Lower leg skin (tissue), 4 donors: ENCODE results near the gene CCDC149. TPM values are rescaled to one million over a fixed set of nuclear protein-coding genes. Genes with fewer than 3 reads are reported as not detected.

ENCODE experiments used
- DNase-seq, 2 donors: peaks; one replicate each; pipeline ENCODE4 v3.0.0-alpha.2; 2019; ENCODE audit warnings: low spot score in 2 of 2
- H3K4me3 ChIP-seq: fragments of 200-600 bp; sonication (generic); 2 replicates; pipeline ENCODE4 v1.5.1; 2017; ENCODE audit warnings: mild to moderate bottlenecking, low read depth; ENCODE audit not compliant: poor library complexity, severe bottlenecking
- CTCF ChIP-seq, 3 donors: fragments of 450-650 bp; IDR thresholded peaks; one replicate each; pipeline ENCODE4 v1.5.1; 2016; ENCODE audit warnings: antibody characterized with exemption in 3 of 3, mild to moderate bottlenecking in 3 of 3, moderate library complexity in 2 of 3
- POLR2A ChIP-seq, 2 donors: fragments of 450-650 bp; IDR thresholded peaks; one replicate each; pipeline ENCODE4 v1.6.1; 2016 to 2017; ENCODE audit warnings: antibody characterized with exemption in 2 of 2, mild to moderate bottlenecking in 1 of 2, moderate library complexity in 1 of 2
- WGBS, 2 donors: methylation state at CpG; one replicate each; pipeline ENCODE4 v1.1.5; 2018; 5-methylcytosine and 5-hydroxymethylcytosine counted together
- intact Hi-C: fragments of 100-400 bp; cut with DNase I; formaldehyde crosslinking; loops from one replicate; pipeline ENCODE4 v1.15.0; 2023; ENCODE audit warnings: low total_unique reads
- total RNA-seq, 4 donors: library from RNA; depleted of rRNA; stranded (reverse); fragments of >200 nt; gene quantifications; one replicate each; pipeline ENCODE4 v1.1.0, GENCODE V29; 2016

The CCDC149 gene
- total RNA-seq, 4 donors from 2014 or later = 6.2 to 12.5 (median 11.2) TPM

GRCh38 chr4:24867251-24867650, 45.6 kb downstream of the CCDC149 start:
- DNase-seq = no peak
- intact Hi-C loops = no loop called here
- 96 to 100% methylated on average over 1 of the region's 1 CpG for WGBS, 2 donors
- TF ChIP-seq POLR2A (IDR thresholded peaks at IDR 0.05) (no peak), CTCF (IDR thresholded peaks at IDR 0.05) (no peak)
- no peak overlapping the region for H3K4me3 ChIP-seq

GRCh38 chr4:24865401-24865800, 47.4 kb downstream of the CCDC149 start:
- intact Hi-C loops = no loop called here
- 95 to 98% methylated on average over 4 of the region's 4 CpGs for WGBS, 2 donors
- TF ChIP-seq CTCF (IDR thresholded peaks at IDR 0.05) = no peak
- no peak overlapping the region for H3K4me3 ChIP-seq
- DNase-seq = no peak

- intact Hi-C loops = no loop called here
- TF ChIP-seq CTCF (IDR thresholded peaks at IDR 0.05) = no peak
- TF ChIP-seq POLR2A (IDR thresholded peaks at IDR 0.05) = no peak
- no peak for DNase-seq
- 95 to 96% methylated on average over 8 of the region's 8 CpGs for WGBS, 2 donors
- H3K4me3 ChIP-seq = no peak overlapping the region
Measured at GRCh38 chr4:24863799-24864198, 49.0 kb downstream of the CCDC149 start.

GRCh38 chr4:24862073-24862751, 50.6 kb downstream of the CCDC149 start:
- no peak overlapping the region for H3K4me3 ChIP-seq
- WGBS, 2 donors = 93% methylated on average over 8 of the region's 8 CpGs
- no peak for DNase-seq
- no peak for TF ChIP-seq POLR2A (IDR thresholded peaks at IDR 0.05)
- TF ChIP-seq CTCF (IDR thresholded peaks at IDR 0.05) = no peak
- intact Hi-C loops = no loop called here

GRCh38 chr4:24858550-24858949, 54.3 kb downstream of the CCDC149 start:
- H3K4me3 ChIP-seq = no peak overlapping the region
- no peak for TF ChIP-seq POLR2A (IDR thresholded peaks at IDR 0.05)
- WGBS, 2 donors = 69 to 75% methylated on average over 4 of the region's 4 CpGs
- DNase-seq = no peak
- intact Hi-C loops = no loop called here

GRCh38 chr4:24858026-24858425, 54.8 kb downstream of the CCDC149 start:
- 29 to 43% methylated on average over 3 of the region's 3 CpGs for WGBS, 2 donors
- TF ChIP-seq CTCF (IDR thresholded peaks at IDR 0.05) (no peak), POLR2A (IDR thresholded peaks at IDR 0.05) (no peak)
- intact Hi-C loops = no loop called here
- no peak for DNase-seq
- H3K4me3 ChIP-seq = no peak overlapping the region
